Upper lobe of left lung (tissue), 6 donors: ENCODE results near the gene FSTL5. TPM values are rescaled to one million over a fixed set of nuclear protein-coding genes. Genes with fewer than 3 reads are reported as not detected.

Experiments used
- ATAC-seq, 2 donors: fragments of 200-7000 bp; cut with Tn5 transposase; one replicate each; pipeline ENCODE4 v1.9.1; 2022; ENCODE audit warnings: mild to moderate bottlenecking in 2 of 2, moderate library complexity in 2 of 2; ENCODE audit not compliant: low FRiP score in 2 of 2
- DNase-seq, 2 donors: peaks; one replicate each; pipeline ENCODE4 v3.0.0-alpha.2; 2019 to 2020
- H3K27ac ChIP-seq, 4 donors: fragments of 200-600 bp; sonication (generic); one replicate each; pipeline ENCODE4 v1.5.1; 2016 to 2019
- H3K27me3 ChIP-seq, 4 donors: fragments of 200-600 bp; sonication (generic); one replicate each; pipeline ENCODE4 v1.5.1; 2017 to 2019
- H3K36me3 ChIP-seq, 4 donors: fragments of 200-600 bp; sonication (generic); one replicate each; pipeline ENCODE4 v1.5.1; 2016 to 2019
- H3K4me1 ChIP-seq, 4 donors: fragments of 200-600 bp; sonication (generic); one replicate each; pipeline ENCODE4 v1.5.1; 2018 to 2019
- H3K4me3 ChIP-seq, 4 donors: fragments of 200-600 bp; sonication (generic); one replicate each; pipeline ENCODE4 v1.5.1; 2017 to 2019; ENCODE audit warnings: mild to moderate bottlenecking in 2 of 4, moderate library complexity in 1 of 4
- H3K9me3 ChIP-seq, 4 donors: fragments of 200-600 bp; sonication (generic); one replicate each; pipeline ENCODE4 v1.5.1; 2018 to 2019
- EP300 ChIP-seq, 4 donors: sonication (generic); formaldehyde crosslinking; IDR thresholded peaks; one replicate each; pipeline ENCODE4 v1.5.1; 2017; ENCODE audit warnings: antibody characterized with exemption in 4 of 4, control low read depth in 2 of 4
- POLR2A ChIP-seq, 4 donors: fragments of 450-650 bp; IDR thresholded peaks; one replicate each; pipeline ENCODE4 v1.5.1; 2016 to 2017; ENCODE audit warnings: antibody characterized with exemption in 4 of 4, mild to moderate bottlenecking in 2 of 4
- POLR2AphosphoS5 ChIP-seq, 2 donors: sonication (generic); formaldehyde crosslinking; IDR thresholded peaks; one replicate each; pipeline ENCODE4 v1.5.1; 2017; ENCODE audit warnings: antibody characterized with exemption in 2 of 2
- WGBS, 2 donors: methylation state at CpG; one replicate each; pipeline ENCODE4 v1.1.5; 2017 to 2018; 5-methylcytosine and 5-hydroxymethylcytosine counted together
- total RNA-seq, 6 donors: library from RNA; depleted of rRNA in 4 of 6; stranded (reverse); fragments of >200 nt in 4 of 6; gene quantifications; one replicate each; pipeline versions ENCODE4 v1.1.0 to v1.2.1, GENCODE V29; 2016 to 2021
- TF ChIP-seq, protein P1 (sequence below), 6 experiments: fragments of 450-650 bp in 4 of 6; fragments of 200-600 bp in 2 of 6; sonication (generic) in 2 of 6; IDR thresholded peaks; one replicate each; pipeline ENCODE4 v1.5.1; 2016 to 2019; ENCODE audit warnings: antibody characterized with exemption in 6 of 6
- donor health status: DM: no; HTN: no; CAD: no; lungs with moderate emphysema.
- donor health status: DM: no; HTN: yes; CAD: no; lungs with severe emphysema.

The FSTL5 gene
- total RNA-seq, 6 donors from 2014 or later: not detected

DNA sequence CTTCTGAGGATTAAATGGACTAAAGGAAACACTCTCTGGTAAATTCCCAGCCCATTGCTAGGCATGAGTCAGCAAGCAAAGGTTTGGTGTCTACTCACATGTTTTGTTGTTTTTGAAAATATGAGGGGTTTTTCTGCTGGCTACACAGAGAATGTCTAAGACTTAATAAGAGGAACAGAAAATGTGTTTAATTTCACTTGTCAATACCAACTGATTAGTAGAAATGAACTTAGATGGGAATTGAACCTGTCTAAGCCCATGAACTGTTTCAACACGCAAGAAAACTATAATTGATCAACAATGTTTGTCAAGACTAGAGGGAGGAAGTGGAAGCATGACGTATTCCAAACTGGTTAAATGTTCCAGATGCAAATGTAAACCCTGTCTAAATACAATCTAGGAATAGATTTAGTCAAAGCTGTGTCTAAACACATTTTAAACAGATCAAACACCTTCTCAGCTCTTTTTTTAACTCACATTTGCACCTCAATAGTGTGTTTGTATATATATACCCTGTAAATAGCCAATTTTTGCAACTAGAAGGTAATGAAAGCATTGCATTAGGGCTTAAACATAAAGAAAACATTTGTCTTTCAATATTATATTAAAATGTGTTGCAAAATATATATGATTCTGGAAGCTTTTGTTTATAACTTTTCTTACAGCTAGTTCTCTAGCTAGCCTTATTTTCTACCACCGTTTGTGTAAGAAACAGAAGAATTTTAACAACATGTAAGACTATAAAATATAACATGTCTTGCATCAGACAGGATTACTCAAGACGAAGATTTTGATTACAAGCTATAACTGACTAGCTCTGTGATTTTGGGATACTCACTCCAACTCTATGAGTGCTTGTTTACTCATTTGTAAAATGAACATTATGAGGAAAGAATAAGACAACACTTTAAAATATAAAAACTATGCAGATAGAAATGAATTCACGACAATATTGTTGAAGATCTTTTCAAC lies 607.8 kb downstream of the FSTL5 start:
- 57 to 68% methylated on average over 5 of the region's 5 CpGs for WGBS, 2 donors
- Histone ChIP-seq H3K27ac (no peak overlapping the region), H3K36me3 (no peaks in the 10 kb centered on the region), H3K9me3 (no peaks in the 10 kb centered on the region), H3K4me1 (no peaks in the 10 kb centered on the region), H3K27me3 (no peaks in the 10 kb centered on the region), H3K4me3 (no peak overlapping the region)
- DNase-seq (no peak), ATAC-seq (no peak)
- TF ChIP-seq EP300 (IDR thresholded peaks at IDR 0.05) (no peak), POLR2A (IDR thresholded peaks at IDR 0.05) (no peak), POLR2AphosphoS5 (IDR thresholded peaks at IDR 0.05) (no peak)
- TF ChIP-seq, protein P1, sequence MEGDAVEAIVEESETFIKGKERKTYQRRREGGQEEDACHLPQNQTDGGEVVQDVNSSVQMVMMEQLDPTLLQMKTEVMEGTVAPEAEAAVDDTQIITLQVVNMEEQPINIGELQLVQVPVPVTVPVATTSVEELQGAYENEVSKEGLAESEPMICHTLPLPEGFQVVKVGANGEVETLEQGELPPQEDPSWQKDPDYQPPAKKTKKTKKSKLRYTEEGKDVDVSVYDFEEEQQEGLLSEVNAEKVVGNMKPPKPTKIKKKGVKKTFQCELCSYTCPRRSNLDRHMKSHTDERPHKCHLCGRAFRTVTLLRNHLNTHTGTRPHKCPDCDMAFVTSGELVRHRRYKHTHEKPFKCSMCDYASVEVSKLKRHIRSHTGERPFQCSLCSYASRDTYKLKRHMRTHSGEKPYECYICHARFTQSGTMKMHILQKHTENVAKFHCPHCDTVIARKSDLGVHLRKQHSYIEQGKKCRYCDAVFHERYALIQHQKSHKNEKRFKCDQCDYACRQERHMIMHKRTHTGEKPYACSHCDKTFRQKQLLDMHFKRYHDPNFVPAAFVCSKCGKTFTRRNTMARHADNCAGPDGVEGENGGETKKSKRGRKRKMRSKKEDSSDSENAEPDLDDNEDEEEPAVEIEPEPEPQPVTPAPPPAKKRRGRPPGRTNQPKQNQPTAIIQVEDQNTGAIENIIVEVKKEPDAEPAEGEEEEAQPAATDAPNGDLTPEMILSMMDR (IDR thresholded peaks at IDR 0.05): no peak

DNA sequence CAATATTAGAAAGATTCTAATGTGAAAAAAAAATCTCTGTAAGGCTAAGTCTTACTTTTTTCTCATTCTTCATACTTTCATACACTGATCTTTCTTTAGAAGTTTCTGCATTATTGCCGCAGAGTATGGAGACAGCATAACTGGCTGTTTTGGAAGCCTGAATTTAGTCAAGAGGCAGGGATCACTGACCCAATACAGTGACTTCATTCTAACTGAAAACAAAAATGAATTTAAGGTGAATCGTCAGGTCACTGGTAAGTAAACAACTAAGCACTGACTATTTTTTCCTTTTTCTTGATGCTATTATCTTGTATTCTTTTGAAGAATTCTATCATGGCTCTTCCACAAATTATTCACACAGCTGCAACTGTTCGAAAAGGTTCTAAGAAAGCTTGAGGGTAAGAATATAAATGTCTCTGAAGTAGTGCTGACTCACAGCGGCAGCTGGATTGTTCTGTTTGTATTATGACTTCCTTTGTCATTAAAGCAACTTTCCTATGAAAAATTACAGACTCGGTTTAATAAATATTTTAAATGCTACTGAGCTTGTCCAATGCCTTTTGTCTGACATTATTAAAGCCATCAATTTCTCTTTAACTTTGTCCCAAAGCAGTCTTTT lies 609.3 kb downstream of the FSTL5 start:
- no peak overlapping the region for H3K27ac ChIP-seq
- H3K4me3 ChIP-seq: no peak overlapping the region
- ATAC-seq (no peak), DNase-seq (no peak)
- TF ChIP-seq EP300 (IDR thresholded peaks at IDR 0.05) (no peak), POLR2A (IDR thresholded peaks at IDR 0.05) (no peak), POLR2AphosphoS5 (IDR thresholded peaks at IDR 0.05) (no peak)
- TF ChIP-seq, protein P1 (IDR thresholded peaks at IDR 0.05): no peak
- WGBS, 2 donors: 30 to 42% methylated on average over 5 of the region's 5 CpGs
- no peaks in the 10 kb centered on the region for H3K9me3 ChIP-seq
- H3K36me3 ChIP-seq: no peaks in the 10 kb centered on the region
- H3K27me3 ChIP-seq: no peaks in the 10 kb centered on the region
- no peaks in the 10 kb centered on the region for H3K4me1 ChIP-seq

DNA sequence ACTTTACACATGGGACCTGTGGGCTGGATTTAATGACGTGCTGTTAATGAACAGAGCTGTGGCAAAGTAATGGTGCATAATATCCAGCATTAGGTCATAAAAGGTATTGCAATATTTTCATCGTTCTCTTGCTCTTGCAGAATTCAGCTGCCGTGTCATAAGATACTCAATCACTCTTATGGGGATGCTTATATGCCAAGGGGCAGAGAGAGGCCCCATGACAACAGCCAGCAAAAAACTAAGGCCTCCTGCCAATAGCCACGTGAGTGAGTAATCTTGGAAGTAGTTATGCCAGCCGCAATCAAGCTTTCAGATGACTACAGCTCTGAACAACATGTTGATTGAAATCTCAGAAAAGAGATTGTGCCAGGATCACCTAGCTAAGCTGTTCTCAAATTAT lies 616.9 kb downstream of the FSTL5 start:
- no peak overlapping the region for H3K27ac ChIP-seq

DNA sequence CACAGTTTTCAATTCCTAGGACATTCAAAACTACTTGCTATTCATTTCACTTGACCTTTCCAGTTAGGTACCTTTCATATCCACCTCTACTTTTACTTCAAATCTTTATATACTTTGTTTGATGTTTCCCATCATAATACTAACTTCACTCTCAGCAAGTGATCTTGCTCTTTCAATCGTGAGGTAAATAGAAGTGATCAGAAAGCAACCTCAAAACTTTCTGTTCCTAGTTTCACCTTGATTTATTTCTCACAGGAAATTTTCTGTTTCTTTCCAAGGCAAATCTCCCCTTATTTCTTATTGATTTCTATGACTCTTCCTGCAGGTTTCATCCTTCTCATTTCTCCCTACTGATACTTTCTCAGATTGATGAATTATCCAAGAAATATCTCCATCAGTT lies 623.5 kb downstream of the FSTL5 start:
- TF ChIP-seq POLR2AphosphoS5 (IDR thresholded peaks at IDR 0.05): no peak
- TF ChIP-seq POLR2A (IDR thresholded peaks at IDR 0.05): no peak
- TF ChIP-seq, protein P1 (IDR thresholded peaks at IDR 0.05): no peak
- no peak for TF ChIP-seq EP300 (IDR thresholded peaks at IDR 0.05)
- Histone ChIP-seq H3K9me3 (no peaks in the 10 kb centered on the region), H3K4me1 (no peaks in the 10 kb centered on the region), H3K36me3 (no peaks in the 10 kb centered on the region), H3K27me3 (no peaks in the 10 kb centered on the region), H3K27ac (no peak overlapping the region), H3K4me3 (no peak overlapping the region)
- DNase-seq (no peak), ATAC-seq (no peak)
- 79 to 85% methylated on average over 1 of the region's 1 CpG for WGBS, 2 donors

More for the DNA sequence above, 616.9 kb downstream of the FSTL5 start:
- no peak overlapping the region for H3K4me3 ChIP-seq
- H3K4me1 ChIP-seq: no peaks in the 10 kb centered on the region
- H3K27me3 ChIP-seq: no peaks in the 10 kb centered on the region
- ATAC-seq (no peak), DNase-seq (no peak)
- no peaks in the 10 kb centered on the region for H3K36me3 ChIP-seq
- WGBS, 2 donors: 68 to 78% methylated on average over 5 of the region's 5 CpGs
- H3K9me3 ChIP-seq: no peaks in the 10 kb centered on the region
- TF ChIP-seq, protein P1 (IDR thresholded peaks at IDR 0.05): no peak
- TF ChIP-seq POLR2AphosphoS5 (IDR thresholded peaks at IDR 0.05): no peak
- TF ChIP-seq EP300 (IDR thresholded peaks at IDR 0.05): no peak
- no peak for TF ChIP-seq POLR2A (IDR thresholded peaks at IDR 0.05)
